ENCODE results near the gene BTN2A1. TPM values are rescaled to one million over a fixed set of nuclear protein-coding genes. Genes with fewer than 3 reads are reported as not detected.

The BTN2A1 gene
- total RNA-seq, 4 donors from 2014 or later: 15.7 to 29.0 (median 17.1) TPM

DNA sequence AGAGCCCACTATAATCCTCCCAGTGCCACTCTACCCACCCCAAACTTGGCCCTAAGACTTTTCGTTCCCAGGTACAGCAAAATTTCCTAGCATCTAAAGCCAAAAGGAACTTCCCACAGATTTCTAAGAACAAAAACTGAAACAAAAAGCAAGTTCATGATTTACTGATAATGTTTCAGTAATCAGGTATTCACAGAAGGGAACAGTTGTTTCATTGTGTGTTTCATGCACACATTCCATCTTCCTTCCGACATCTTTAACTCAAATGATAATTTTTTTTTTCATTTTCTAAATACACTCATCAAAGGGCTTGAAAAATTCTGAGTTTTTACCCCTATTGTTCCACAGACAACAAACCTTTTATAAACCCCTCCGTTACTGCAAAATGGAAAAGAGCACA, 36.4 kb downstream of the BTN2A1 start:
- no peaks in the 10 kb centered on the region for H3K36me3 ChIP-seq
- no peaks in the 10 kb centered on the region for H3K9me3 ChIP-seq
- no peaks in the 10 kb centered on the region for H3K27me3 ChIP-seq
- TF ChIP-seq EP300 (IDR thresholded peaks at IDR 0.05) (no peak), POLR2A (IDR thresholded peaks at IDR 0.05) (no peak), CTCF (IDR thresholded peaks at IDR 0.05) (no peak)
- H3K27ac ChIP-seq: no peak overlapping the region
- no peak overlapping the region for H3K4me3 ChIP-seq
- DNase-seq (ENCODE audit: low spot score in 2 of 2): no peak
- no peaks in the 10 kb centered on the region for H3K4me1 ChIP-seq
- 61 to 70% methylated on average over 3 of the region's 3 CpGs for whole genome bisulfite sequencing, 2 donors

GRCh38 chr6:26495281-26495680, 37.5 kb downstream of the BTN2A1 start:
- Histone ChIP-seq H3K36me3 (no peaks in the 10 kb centered on the region), H3K27ac (no peak overlapping the region), H3K4me3 (no peak overlapping the region), H3K9me3 (no peaks in the 10 kb centered on the region), H3K4me1 (no peaks in the 10 kb centered on the region), H3K27me3 (peaks cover 0 to 4% of the 10 kb centered on the region in 2 donors)
- DNase-seq (ENCODE audit: low spot score in 2 of 2): no peak
- 70 to 82% methylated on average over 1 of the region's 1 CpG for whole genome bisulfite sequencing, 2 donors
- no peak for TF ChIP-seq CTCF (IDR thresholded peaks at IDR 0.05)
- no peak for TF ChIP-seq EP300 (IDR thresholded peaks at IDR 0.05)
- no peak for TF ChIP-seq POLR2A (IDR thresholded peaks at IDR 0.05)

DNA sequence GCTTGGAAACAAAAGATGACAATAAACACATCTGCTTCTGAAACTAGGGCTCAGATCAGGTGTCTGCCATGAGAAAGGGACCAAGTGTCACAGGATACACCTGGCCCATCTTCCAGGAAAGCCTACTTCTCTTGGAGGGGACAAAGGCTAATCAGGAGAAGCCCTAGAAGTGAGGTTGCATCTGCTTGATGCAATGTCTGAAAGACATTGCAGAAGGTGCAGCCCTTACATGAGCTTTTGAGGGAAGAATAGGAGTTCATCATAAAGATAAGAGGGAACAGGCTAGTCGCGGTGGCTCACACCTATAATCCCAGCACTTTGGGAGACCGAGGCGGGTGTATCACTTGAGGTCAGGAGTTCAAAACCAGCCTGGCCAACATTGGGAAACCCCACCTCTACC, 39.9 kb downstream of the BTN2A1 start:
- Histone ChIP-seq H3K9me3 (no peaks in the 10 kb centered on the region), H3K36me3 (no peaks in the 10 kb centered on the region), H3K27ac (no peak overlapping the region), H3K4me1 (peaks cover 0 to 12% (median 4%) of the 10 kb centered on the region in 4 donors), H3K4me3 (no peak overlapping the region), H3K27me3 (peaks cover 0 to 26% of the 10 kb centered on the region in 2 donors)
- WGBS, 2 donors: 72 to 90% methylated on average over 4 of the region's 4 CpGs
- DNase-seq (ENCODE audit: low spot score in 2 of 2): no peak
- TF ChIP-seq CTCF (IDR thresholded peaks at IDR 0.05) (no peak), EP300 (IDR thresholded peaks at IDR 0.05) (no peak), POLR2A (IDR thresholded peaks at IDR 0.05) (no peak)

DNA sequence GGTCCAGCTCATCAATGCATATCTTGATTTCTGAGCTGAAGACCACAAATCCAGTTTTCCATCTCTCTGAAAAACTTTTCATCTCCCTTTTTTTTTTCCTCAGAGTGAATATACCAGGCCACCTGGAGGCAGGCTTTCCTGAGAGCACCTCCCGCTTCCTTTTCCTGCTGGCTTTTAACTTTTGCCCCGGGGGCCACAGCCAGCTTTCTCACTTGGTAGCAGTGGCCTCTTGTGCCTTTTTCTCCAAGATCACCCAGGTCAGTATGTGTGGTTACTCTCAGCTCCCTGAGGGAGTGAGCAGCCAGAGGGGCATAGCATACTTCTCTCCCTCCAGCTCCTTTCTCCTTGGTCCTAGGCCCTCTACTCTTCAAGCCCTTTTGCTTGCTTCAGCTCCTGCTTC, 42.3 kb downstream of the BTN2A1 start, which contains the start of gene BTN1A1:
BTN1A1 (plus strand) TSS at position 202 of the 400 bp plus-strand sequence. CDS start 984 bp downstream, outside the sequence.
- Histone ChIP-seq H3K27ac (no peak within 1 kb of the TSS), H3K27me3 (peaks cover 0 to 40% of the 10 kb centered on the region in 2 donors), H3K4me3 (no peak within 1 kb of the TSS), H3K36me3 (no peaks in the 10 kb centered on the region), H3K4me1 (peaks cover 0 to 12% (median 4%) of the 10 kb centered on the region in 4 donors), H3K9me3 (no peaks in the 10 kb centered on the region)
- DNase-seq (ENCODE audit: low spot score in 2 of 2): no peak
- WGBS, 2 donors: 62 to 69% methylated on average over 2 of the region's 2 CpGs
- no peak for TF ChIP-seq CTCF (IDR thresholded peaks at IDR 0.05)
- TF ChIP-seq EP300 (IDR thresholded peaks at IDR 0.05): no peak
- no peak for TF ChIP-seq POLR2A (IDR thresholded peaks at IDR 0.05)

- H3K36me3 ChIP-seq: no peaks in the 10 kb centered on the region
- TF ChIP-seq EP300 (IDR thresholded peaks at IDR 0.05) (no peak), CTCF (IDR thresholded peaks at IDR 0.05) (no peak), POLR2A (IDR thresholded peaks at IDR 0.05) (no peak)
- H3K4me3 ChIP-seq: peak overlapping the region; percentile 17 to 45 (median 33)
- DNase-seq (ENCODE audit: low spot score in 2 of 2): no peak
- WGBS, 2 donors: 7 to 13% methylated on average over 24 to 44 of the region's 49 CpGs
- H3K4me1 ChIP-seq: peaks cover 0 to 12% (median 4%) of the 10 kb centered on the region in 4 donors
- H3K27ac ChIP-seq: no peak overlapping the region
- H3K27me3 ChIP-seq: peaks cover 0 to 40% of the 10 kb centered on the region in 2 donors
- H3K9me3 ChIP-seq: no peaks in the 10 kb centered on the region
Measured at GRCh38 chr6:26501482-26501986, 43.8 kb downstream of the BTN2A1 start.

All from tibial nerve (tissue), 4 donors.